Fibroblast of pulmonary artery (primary cell): ENCODE data around the gene HOXC4.

ENCODE experiments used
- DNase-seq: peaks from one replicate; pipeline ENCODE4 v3.0.0-alpha.2; 2010; ENCODE audit warnings: low read depth
- H3K4me3 ChIP-seq: replicated peaks from 2 replicates; pipeline ENCODE4 v1.5.1; 2011; ENCODE audit warnings: low read depth, mild to moderate bottlenecking, control low read depth, low read length, moderate library complexity
- CTCF ChIP-seq: IDR thresholded peaks from 2 replicates; pipeline ENCODE4 v1.5.1; 2011; ENCODE audit warnings: mild to moderate bottlenecking, control low read depth, low read length, inconsistent platforms; ENCODE audit errors: missing control alignments

The HOXC4 gene

GRCh38 chr12:54026640-54027441 is 26.8 kb upstream of the HOXC4 start:
- no peak for DNase-seq
- TF ChIP-seq CTCF = no peak
- H3K4me3 ChIP-seq = no peak overlapping the region

DNA sequence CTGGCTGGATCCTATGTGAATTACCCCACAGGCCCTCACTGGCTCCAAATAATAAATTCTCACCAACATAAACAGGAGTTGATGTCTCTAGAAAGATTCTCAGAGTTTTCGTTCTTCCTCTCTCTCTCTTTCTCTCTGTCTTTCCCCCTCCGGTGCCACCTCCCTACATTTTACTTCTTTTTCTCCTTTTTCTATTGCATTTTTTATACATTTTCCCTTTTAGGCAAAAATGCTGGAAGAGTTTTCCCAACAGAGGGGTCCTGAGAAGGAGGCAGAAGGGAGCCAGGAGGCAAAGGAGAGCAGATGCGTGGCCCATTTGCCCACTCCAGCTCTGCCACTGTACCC is 26.2 kb upstream of the HOXC4 start:
- no peak overlapping the region for H3K4me3 ChIP-seq
- no peak for TF ChIP-seq CTCF
- no peak for DNase-seq

DNA sequence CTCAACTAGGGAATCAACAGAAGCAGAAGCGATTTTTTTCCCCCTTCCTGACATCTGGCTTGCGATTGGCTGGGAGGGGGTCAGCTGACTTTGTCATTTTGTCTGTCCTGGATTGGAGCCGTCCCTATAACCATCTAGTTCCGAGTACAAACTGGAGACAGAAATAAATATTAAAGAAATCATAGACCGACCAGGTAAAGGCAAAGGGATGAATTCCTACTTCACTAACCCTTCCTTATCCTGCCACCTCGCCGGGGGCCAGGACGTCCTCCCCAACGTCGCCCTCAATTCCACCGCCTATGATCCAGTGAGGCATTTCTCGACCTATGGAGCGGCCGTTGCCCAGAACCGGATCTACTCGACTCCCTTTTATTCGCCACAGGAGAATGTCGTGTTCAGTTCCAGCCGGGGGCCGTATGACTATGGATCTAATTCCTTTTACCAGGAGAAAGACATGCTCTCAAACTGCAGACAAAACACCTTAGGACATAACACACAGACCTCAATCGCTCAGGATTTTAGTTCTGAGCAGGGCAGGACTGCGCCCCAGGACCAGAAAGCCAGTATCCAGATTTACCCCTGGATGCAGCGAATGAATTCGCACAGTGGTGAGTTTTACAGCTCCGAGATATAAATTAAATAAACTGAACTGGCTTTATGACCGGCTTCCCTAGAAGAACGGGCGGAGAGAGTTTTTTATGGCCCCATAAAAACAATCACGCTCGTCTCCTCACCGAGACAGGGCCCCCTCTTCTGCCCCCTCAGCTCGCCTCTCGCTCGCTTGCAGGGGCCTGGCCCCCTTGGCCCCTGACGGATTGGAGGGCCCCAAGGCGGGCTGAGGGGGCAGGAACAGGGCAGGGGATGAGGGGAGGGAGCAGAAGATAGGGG is 25.1 kb upstream of the HOXC4 start, which contains the start of gene HOXC6:
HOXC6 (plus strand) TSS at position 127 of the 888 bp plus-strand sequence; CDS start at position 209, 82 bp downstream.
- no peak for TF ChIP-seq CTCF
- H3K4me3 ChIP-seq = peak within 1 kb of the TSS; percentile 21
- no peak for DNase-seq

GRCh38 chr12:54029529-54030441 is 23.9 kb upstream of the HOXC4 start:
- TF ChIP-seq CTCF = no peak
- no peak for DNase-seq
- no peak overlapping the region for H3K4me3 ChIP-seq

- TF ChIP-seq CTCF = no peak
- DNase-seq = no peak
- H3K4me3 ChIP-seq = no peak overlapping the region
These were observed 23.2 kb upstream of the HOXC4 start for GRCh38 chr12:54030442-54030801.

- peak; percentile 27 for DNase-seq
- no peak for TF ChIP-seq CTCF
- H3K4me3 ChIP-seq = no peak overlapping the region
These were observed 22.7 kb upstream of the HOXC4 start for GRCh38 chr12:54030889-54031471.
